OCI-LY7 (cell line): ENCODE data around the gene UPF2.

Experiments
- CTCF ChIP-seq: fragments of 200-600 bp; sonication (generic); conservative IDR thresholded peaks from 2 replicates; pipeline ENCODE4 v1.5.1; 2014; ENCODE audit warnings: mild to moderate bottlenecking, antibody characterized with exemption, low read length, moderate library complexity, mixed read lengths
- EZH2phosphoT487 ChIP-seq: fragments of 200-600 bp; sonication (generic); IDR thresholded peaks from 2 replicates; pipeline ENCODE4 v1.6.1; 2018; ENCODE audit warnings: low read depth, borderline replicate concordance, mild to moderate bottlenecking, mixed run types, antibody characterized with exemption, low read length, moderate library complexity, mixed read lengths

GRCh38 chr10:11877591-11877905 is 165.1 kb downstream of the UPF2 start:
- no peak for TF ChIP-seq CTCF
- TF ChIP-seq EZH2phosphoT487, result no peak
